SH-SY5Y (cell line): ENCODE measurements around the gene METTL22.

ENCODE experiments used
- GATA2 ChIP-seq: IDR thresholded peaks from 2 replicates; pipeline ENCODE4 v1.6.1; 2011; ENCODE audit warnings: mild to moderate bottlenecking, low read depth, low read length
- GATA3 ChIP-seq: IDR thresholded peaks from 2 replicates; pipeline ENCODE4 v1.6.1; 2011; ENCODE audit warnings: low read depth, mild to moderate bottlenecking, low read length, moderate library complexity

DNA sequence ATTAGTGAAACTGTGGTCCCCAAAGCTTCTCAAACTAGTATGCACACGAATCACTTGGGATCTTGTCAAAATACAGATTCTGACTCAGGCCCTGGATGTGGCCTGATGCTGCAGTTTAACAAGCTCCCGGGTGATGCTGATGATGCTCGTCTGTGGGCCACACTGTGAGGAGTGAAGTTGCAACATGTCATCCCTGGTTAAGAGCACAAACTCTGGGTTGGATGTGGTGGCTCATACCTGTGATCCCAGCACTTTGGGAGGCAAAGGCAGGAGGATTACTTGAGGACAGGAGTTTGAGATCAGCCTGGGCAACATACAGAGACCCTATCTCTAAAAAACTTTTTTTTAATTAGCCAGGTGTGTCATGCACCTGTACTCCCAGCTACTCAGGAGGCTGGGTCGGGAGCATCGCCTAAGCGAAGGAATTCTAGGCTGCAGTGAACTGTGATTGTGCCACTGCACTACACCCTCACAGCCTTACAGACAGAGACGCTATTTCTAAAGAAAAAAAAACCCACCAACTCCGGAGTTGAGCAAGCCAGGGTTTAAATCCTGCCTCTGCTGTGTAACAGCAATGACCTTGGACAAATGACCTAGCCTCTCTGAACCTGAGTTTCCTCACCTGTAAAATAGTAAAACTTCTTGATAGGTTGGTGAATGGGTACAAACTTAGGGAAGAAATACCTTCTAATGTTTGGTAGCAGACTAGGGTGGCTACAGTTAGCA, 28.5 kb downstream of the METTL22 start:
- no peak for TF ChIP-seq GATA2
- no peak for TF ChIP-seq GATA3
